NCI-H226 (cell line): ENCODE measurements around the gene DOC2A.
"Not testable (repeated sequence)": the region's sequence is repeated elsewhere in the genome, so short reads cannot be mapped to it uniquely, and the experiment has no call there.

Experiments used
- DNase-seq: peaks from one replicate; pipeline ENCODE4 v3.0.0-alpha.2; 2015

The DOC2A gene

GRCh38 chr16:29963021-29963743 lies 47.6 kb downstream of the DOC2A start:
- no peak for DNase-seq

GRCh38 chr16:29962344-29962994 lies 48.4 kb downstream of the DOC2A start:
- DNase-seq, result no peak

- peak; percentile 82 for DNase-seq
Measured at GRCh38 chr16:29961479-29962343, 49.1 kb downstream of the DOC2A start, which contains the start of gene TMEM219. Gene TMEM219 (plus strand): TSS chr16:29962079. CDS start chr16:29963144, 1,065 bp downstream.

GRCh38 chr16:29961127-29961478 lies 49.7 kb downstream of the DOC2A start:
- DNase-seq, result no peak

- not testable (repeated sequence) for DNase-seq
Measured at GRCh38 chr16:29959821-29960220, 51.0 kb downstream of the DOC2A start.

GRCh38 chr16:29959293-29959692 lies 51.5 kb downstream of the DOC2A start:
- no peak for DNase-seq

- DNase-seq, result no peak
Measured at GRCh38 chr16:29958756-29959155, 52.1 kb downstream of the DOC2A start.
